ENCODE measurements around the gene IL6R.
"Not testable (repeated sequence)": the region's sequence is repeated elsewhere in the genome, so short reads cannot be mapped to it uniquely, and the experiment has no call there.

Gene IL6R

GRCh38 chr1:154404984-154405746 is at the start of gene IL6R:
IL6R (plus strand) TSS chr1:154405343; CDS start chr1:154405630, 287 bp downstream.
- Histone ChIP-seq H3K9me2 (replicated peaks; ENCODE audit: insufficient read depth, low read length) (no peaks in the 10 kb centered on the region), H3F3A (ENCODE audit: insufficient read depth, low read length) (peaks cover 80% of the 10 kb centered on the region), H3K79me2 (ENCODE audit: low read length) (peaks cover 48% of the 10 kb centered on the region), H3K4me1 (ENCODE audit: low read length) (peaks cover 60% of the 10 kb centered on the region), H3K27ac (ENCODE audit: low read length) (peak within 1 kb of the TSS; percentile 92), H3K27me3 (replicated peaks; ENCODE audit: insufficient read depth, low read length) (no peaks in the 10 kb centered on the region), H3K4me2 (ENCODE audit: low read depth, low read length) (peak within 1 kb of the TSS; percentile 86), H3K4me3 (ENCODE audit: low read length) (peak within 1 kb of the TSS; percentile 92), H2AFZ (ENCODE audit: low read length) (peak within 1 kb of the TSS; percentile 63), H3K9me3 (replicated peaks; ENCODE audit: insufficient read depth, low read length) (no peaks in the 10 kb centered on the region), H3K36me3 (replicated peaks; ENCODE audit: insufficient read depth, low read length) (no peaks in the 10 kb centered on the region), H4K20me1 (ENCODE audit: insufficient read depth, low read length) (no peaks in the 10 kb centered on the region), H3K9ac (ENCODE audit: low read length) (peak within 1 kb of the TSS; percentile 94)
- TF ChIP-seq CTCF (IDR thresholded peaks at IDR 0.05; ENCODE audit: low read length): peak; percentile 74
- TF ChIP-seq EZH2phosphoT487 (IDR thresholded peaks at IDR 0.05; ENCODE audit: low read length): no peak
- peak; percentile 99 for DNase-seq

GRCh38 chr1:154358519-154358918 is 46.6 kb upstream of the IL6R start:
- Histone ChIP-seq H3K27me3 (replicated peaks; ENCODE audit: insufficient read depth, low read length) (no peaks in the 10 kb centered on the region), H3K9me3 (replicated peaks; ENCODE audit: insufficient read depth, low read length) (no peaks in the 10 kb centered on the region), H3K9ac (ENCODE audit: low read length) (no peak overlapping the region), H3K79me2 (ENCODE audit: low read length) (no peaks in the 10 kb centered on the region), H3K9me2 (replicated peaks; ENCODE audit: insufficient read depth, low read length) (no peaks in the 10 kb centered on the region), H3K4me1 (ENCODE audit: low read length) (peaks cover 10% of the 10 kb centered on the region), H3F3A (ENCODE audit: insufficient read depth, low read length) (peaks cover 8% of the 10 kb centered on the region), H3K4me2 (ENCODE audit: low read depth, low read length) (no peak overlapping the region), H3K27ac (ENCODE audit: low read length) (no peak overlapping the region), H4K20me1 (ENCODE audit: insufficient read depth, low read length) (no peaks in the 10 kb centered on the region), H2AFZ (ENCODE audit: low read length) (no peak overlapping the region), H3K4me3 (ENCODE audit: low read length) (no peak overlapping the region), H3K36me3 (replicated peaks; ENCODE audit: insufficient read depth, low read length) (no peaks in the 10 kb centered on the region)
- no peak for TF ChIP-seq EZH2 (optimal IDR thresholded peaks at IDR 0.05; ENCODE audit: low read depth, low read length)
- TF ChIP-seq CTCF (IDR thresholded peaks at IDR 0.05; ENCODE audit: low read length): no peak
- no peak for TF ChIP-seq EZH2phosphoT487 (IDR thresholded peaks at IDR 0.05; ENCODE audit: low read length)
- no peak for DNase-seq

GRCh38 chr1:154360288-154360687 is 44.9 kb upstream of the IL6R start:
- Histone ChIP-seq H3K27ac (ENCODE audit: low read length) (no peak overlapping the region), H4K20me1 (ENCODE audit: insufficient read depth, low read length) (no peaks in the 10 kb centered on the region), H3K9ac (ENCODE audit: low read length) (no peak overlapping the region), H3K27me3 (replicated peaks; ENCODE audit: insufficient read depth, low read length) (no peaks in the 10 kb centered on the region), H3K9me3 (replicated peaks; ENCODE audit: insufficient read depth, low read length) (no peaks in the 10 kb centered on the region), H3K79me2 (ENCODE audit: low read length) (no peaks in the 10 kb centered on the region), H3K4me2 (ENCODE audit: low read depth, low read length) (no peak overlapping the region), H2AFZ (ENCODE audit: low read length) (no peak overlapping the region), H3K4me3 (ENCODE audit: low read length) (no peak overlapping the region), H3F3A (ENCODE audit: insufficient read depth, low read length) (no peaks in the 10 kb centered on the region), H3K9me2 (replicated peaks; ENCODE audit: insufficient read depth, low read length) (no peaks in the 10 kb centered on the region), H3K4me1 (ENCODE audit: low read length) (no peaks in the 10 kb centered on the region), H3K36me3 (replicated peaks; ENCODE audit: insufficient read depth, low read length) (no peaks in the 10 kb centered on the region)
- DNase-seq: no peak
- no peak for TF ChIP-seq CTCF (IDR thresholded peaks at IDR 0.05; ENCODE audit: low read length)
- no peak for TF ChIP-seq EZH2phosphoT487 (IDR thresholded peaks at IDR 0.05; ENCODE audit: low read length)
- TF ChIP-seq EZH2 (optimal IDR thresholded peaks at IDR 0.05; ENCODE audit: low read depth, low read length): no peak

- not testable (repeated sequence) for H3K4me2 ChIP-seq (ENCODE audit: low read depth, low read length); H3K9me3 ChIP-seq (replicated peaks; ENCODE audit: insufficient read depth, low read length); H3K4me1 ChIP-seq (ENCODE audit: low read length); H3K36me3 ChIP-seq (replicated peaks; ENCODE audit: insufficient read depth, low read length); H3F3A ChIP-seq (ENCODE audit: insufficient read depth, low read length); H3K4me3 ChIP-seq (ENCODE audit: low read length); H2AFZ ChIP-seq (ENCODE audit: low read length); H3K9me2 ChIP-seq (replicated peaks; ENCODE audit: insufficient read depth, low read length); H4K20me1 ChIP-seq (ENCODE audit: insufficient read depth, low read length); H3K9ac ChIP-seq (ENCODE audit: low read length); H3K79me2 ChIP-seq (ENCODE audit: low read length); H3K27ac ChIP-seq (ENCODE audit: low read length); DNase-seq; H3K27me3 ChIP-seq (replicated peaks; ENCODE audit: insufficient read depth, low read length)
These were observed 44.3 kb upstream of the IL6R start for GRCh38 chr1:154360881-154361280.

Measured in MM.1S (cell line).